NCI-H2227 (cell line): ENCODE measurements around the gene ATAD3B.
"Not testable (repeated sequence)": the region's sequence is repeated elsewhere in the genome, so short reads cannot be mapped to it uniquely, and the experiment has no call there.

Experiments used
- DNase-seq: peaks from one replicate; lab custom pipeline; 2025; ENCODE audit not compliant: unreplicated experiment; lab: John Stamatoyannopoulos, UW

Gene ATAD3B

DNA sequence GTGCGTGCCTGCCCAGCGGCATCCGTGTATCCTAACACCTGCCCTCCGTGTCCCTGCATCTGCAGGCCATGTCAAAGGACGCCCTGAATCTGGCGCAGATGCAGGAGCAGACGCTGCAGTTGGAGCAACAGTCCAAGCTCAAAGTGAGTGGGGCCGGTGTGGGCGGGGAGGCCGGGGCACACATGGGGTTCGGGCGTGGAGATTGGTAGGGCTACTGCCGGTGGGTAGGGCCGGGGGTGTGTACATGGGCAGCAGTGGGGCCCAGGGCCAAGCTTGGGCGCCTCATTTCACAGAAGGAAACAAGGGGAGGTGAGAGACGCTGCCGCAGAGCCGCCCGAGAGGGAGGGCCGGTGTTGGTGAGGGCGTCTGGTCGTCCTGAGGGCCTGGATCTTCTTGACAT, 20.9 kb upstream of the ATAD3B start:
- not testable (repeated sequence) for DNase-seq

DNA sequence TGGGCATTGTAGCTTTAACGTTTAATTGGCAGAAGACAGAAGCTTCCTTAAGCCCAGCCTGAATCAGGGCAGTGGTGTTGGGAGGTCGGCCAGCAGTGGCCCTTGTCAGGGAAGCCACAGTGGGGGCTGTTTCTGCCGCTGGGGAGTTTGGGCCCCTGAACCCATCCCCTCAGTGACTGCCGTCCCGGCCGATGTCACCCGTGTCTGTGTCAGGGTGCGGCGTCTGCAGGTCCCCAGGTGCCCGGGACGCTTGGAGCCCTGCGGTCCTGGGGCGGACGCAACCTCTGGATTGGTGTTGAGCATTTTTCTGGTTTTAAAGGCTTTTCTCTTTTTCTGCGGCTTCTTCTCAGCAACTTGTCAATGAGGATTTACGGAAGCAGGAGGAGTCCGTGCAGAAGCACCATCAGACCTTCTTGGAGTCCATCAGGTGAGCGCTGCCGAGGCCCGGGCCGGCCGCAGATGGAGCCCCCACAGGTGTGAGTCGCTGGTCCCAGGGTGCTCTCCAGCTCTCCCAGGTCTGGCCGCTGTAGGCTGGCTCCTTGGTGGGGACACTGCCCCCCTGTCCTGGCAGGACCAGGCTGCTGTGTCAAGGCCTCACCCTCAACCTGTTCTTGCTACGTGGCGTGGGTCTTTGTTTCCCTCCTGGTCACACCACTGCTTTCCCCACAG, 19.7 kb upstream of the ATAD3B start:
- no peak for DNase-seq

DNA sequence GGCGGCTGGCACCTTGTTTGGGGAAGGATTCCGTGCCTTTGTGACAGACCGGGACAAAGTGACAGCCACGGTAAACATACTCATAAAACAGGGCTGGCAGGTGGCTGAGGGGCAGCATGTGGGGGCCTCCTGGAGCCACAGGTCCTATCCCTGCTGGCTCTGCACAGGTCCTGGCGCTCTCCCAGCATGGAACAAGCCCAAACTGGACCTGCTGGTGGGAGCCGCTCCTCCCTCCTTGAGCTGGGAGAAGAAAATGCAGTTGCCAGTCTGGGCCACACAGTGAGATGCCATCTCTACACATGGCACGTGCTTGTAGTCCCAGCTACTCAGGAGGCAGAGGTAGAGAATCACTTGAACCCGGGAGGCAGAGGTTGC, 19.2 kb upstream of the ATAD3B start:
- DNase-seq: not testable (repeated sequence)

DNA sequence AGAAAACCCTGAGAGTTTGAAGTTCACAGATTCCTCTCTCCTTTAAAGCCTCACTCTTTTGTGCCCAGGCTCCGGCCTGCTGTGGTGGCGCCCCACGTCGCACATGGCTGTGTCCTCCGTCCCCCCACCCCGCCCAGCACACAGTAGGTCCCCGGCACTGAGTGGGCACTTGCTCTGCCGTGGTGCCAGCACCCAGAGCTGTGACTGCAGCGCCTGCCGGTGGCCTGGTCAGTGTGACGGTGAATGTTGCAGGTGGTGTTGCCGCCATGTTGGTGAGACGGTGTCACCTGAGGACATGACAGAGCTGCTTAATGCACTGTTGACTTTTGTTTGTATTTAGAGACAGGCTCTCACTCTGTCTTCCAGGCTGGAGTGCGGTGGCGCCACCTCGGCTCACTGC, 18.7 kb upstream of the ATAD3B start:
- no peak for DNase-seq

DNA sequence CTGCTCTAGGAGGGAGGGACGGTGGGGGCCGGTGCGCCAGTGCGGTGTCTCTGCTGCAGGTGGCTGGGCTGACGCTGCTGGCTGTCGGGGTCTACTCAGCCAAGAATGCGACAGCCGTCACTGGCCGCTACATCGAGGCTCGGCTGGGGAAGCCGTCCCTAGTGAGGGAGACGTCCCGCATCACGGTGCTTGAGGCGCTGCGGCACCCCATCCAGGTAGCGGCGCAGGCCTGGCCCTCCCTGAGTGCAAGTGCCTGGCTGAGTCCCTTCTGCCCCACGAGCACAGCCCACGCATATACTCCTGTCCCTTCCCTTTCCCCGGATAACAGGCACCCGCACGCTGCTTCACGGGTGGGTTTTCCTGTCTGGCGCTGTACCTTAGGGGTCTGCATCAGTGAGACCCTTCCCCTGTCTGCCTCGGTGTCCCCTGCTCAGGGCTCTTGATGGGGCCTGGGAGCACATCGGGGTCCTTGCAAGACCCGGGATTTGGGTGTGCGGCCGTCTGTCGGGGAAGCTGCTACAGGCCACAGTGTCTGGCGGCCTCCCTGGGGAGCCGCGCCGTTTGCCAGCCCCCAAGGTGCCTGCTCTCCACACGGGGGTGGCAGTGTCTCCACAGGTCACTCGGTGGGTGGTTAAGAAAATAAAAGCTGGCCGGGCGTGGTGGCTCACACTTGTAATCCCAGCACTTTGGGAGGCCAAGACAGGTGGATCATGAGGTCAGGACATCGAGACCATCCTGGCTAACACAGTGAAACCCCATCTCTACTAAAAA, 17.1 kb upstream of the ATAD3B start:
- DNase-seq: not testable (repeated sequence)

DNA sequence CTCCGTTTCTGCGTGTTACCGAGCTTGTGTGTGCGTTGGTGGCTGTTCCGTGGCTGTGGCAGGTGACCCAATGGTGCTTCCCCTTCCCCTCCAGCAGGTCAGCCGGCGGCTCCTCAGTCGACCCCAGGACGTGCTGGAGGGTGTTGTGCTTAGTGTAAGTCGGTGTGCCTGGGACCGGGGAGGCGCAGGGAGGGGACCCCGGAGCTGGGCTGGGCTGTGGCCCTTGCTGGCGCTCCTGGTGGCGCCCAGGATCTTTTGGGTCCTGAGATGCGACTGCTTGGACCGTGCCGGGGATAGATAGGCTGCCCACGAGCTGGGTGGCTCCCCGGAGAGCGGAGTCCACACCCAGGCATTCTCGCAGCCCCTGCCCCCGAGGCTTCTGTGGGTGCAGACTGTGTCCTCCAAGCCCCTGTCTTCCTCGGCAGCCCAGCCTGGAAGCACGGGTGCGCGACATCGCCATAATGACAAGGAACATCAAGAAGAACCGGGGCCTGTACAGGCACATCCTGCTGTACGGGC, 16.1 kb upstream of the ATAD3B start:
- no peak for DNase-seq

DNA sequence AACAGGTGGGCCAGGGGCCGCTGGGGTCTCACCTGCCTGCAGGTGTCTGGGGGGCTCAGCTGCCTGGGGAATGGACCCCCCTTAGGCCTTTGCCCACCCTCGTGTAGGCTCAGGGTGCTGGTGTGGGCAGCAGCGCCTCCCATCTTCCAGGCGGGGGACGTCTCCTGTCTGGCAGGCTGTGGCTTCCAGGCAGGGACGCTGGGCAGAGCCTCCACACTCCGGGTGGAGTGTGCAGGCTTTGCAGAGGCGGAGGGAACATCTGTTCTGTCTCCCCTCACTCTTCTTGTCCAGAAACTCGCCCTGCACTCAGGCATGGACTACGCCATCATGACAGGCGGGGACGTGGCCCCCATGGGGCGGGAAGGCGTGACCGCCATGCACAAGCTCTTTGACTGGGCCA, 15.6 kb upstream of the ATAD3B start:
- not testable (repeated sequence) for DNase-seq

DNA sequence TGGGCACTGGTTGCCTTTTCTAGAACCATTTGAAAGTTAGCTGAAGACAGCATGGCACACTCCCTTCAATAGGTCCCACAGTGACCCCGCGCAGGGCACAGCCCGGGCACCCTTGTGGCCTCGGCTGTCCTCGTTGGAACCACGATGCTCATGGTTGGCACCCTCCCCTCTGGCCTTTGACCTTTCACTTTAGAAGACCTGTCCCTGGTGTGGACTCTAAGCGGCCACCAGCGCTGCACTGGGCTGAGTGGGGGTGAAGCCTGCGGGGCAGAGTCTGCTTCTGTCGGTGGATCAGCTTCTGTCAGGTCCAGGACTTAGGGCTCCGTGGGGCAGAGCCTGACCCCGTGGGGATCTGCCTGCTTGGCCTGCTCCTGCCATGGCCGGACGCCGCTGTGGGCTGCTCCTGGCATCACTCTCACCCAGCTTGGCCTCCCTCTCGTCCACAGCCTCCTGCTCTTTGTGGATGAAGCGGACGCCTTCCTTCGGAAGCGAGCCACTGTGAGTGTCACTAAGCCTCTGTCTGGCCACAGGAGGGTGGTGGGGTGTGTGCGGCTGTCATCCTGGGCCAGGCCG, 14.8 kb upstream of the ATAD3B start:
- DNase-seq: not testable (repeated sequence)

DNA sequence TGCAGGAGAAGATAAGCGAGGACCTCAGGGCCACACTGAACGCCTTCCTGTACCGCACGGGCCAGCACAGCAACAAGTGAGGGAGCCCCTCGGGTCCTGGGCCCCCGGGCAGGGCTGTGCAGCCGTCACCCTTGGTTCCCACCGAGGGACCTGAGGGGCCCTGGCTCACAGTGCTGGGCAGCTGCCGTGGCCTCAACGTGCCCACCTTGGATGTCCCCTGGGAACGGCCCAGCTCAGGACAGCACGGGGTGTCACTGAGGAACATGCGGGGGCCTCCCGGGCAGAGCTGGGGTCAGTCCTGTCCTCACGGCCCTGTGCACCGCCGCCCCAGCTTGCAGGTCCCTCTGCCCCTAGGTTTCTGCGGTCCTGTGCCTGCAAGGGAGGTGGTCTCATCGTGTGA, 12.4 kb upstream of the ATAD3B start:
- DNase-seq: not testable (repeated sequence)

DNA sequence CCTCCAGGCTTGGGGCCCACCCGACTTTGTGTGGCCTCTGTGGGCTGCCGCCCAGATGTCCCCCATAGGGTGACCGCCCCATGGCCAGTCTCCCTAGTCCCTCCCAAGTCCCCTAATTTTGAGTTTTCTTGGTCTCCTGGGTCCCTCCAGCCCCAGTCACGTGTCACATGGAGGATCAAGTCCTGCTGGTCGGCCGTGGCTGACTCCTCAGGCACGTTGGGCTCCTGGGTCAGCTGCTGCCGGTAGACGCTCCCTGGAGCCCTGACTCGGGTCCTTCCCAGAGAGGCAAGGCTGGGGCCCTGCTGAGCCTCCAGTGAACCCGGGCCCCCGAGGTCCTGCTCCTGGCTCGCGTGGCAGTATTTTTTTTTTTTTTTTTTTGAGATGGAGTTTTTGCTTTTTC, 11.9 kb upstream of the ATAD3B start:
- DNase-seq: not testable (repeated sequence)

DNA sequence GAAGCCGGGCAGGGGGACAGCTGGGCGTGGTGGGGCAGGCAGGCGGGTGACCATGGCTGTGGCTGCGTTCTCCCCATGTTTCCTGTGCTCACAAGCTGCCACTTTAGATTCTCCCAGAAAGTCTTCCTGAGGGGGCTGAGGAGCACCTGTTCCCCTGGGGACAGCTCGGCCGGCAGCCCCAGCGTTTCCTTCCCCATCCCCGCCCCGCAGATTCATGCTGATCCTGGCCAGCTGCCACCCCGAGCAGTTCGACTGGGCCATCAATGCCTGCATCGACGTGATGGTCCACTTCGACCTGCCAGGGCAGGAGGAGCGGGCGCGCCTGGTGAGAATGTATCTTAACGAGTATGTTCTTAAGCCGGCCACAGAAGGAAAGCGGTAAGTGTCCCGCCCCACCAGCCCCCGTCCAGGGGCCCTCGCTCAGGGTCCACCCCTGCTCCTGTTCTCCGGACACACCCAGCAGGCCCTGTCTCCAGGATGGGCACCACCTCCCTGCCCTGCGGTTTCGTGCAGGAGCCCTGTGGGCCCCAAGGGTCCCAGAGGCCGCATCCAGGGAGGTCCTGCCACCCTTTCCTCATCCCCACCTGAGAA, 10.9 kb upstream of the ATAD3B start:
- DNase-seq: no peak

DNA sequence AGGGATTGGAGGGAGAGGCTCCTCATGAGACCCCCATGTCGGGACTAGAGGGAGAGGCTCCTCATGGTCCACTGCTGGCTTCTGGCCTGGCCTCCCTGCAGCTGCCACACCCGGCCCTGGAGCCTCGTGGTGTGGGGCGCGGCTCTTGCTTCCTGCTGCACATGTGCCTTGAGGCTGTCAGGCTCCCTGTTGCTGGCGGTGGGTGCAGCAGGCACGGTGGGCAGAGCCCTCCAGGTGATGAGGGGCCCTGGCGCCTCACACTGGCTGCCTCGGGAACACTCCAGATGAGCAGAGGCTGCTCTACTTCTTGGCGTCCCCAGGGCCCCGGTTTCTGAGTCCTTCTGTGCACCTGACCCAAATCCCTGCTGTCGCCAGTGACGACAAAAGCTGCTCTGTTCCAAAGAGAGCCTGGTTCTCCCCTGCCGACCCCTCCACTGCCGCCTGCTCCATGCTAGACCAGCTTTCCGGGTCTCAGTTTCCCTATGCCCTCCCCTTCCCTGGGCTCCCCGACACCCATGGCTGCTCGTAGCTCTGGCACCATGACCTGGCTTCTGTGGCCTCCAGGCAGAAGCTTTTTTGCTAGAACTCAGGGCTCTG, 9.7 kb upstream of the ATAD3B start:
- DNase-seq: no peak

DNA sequence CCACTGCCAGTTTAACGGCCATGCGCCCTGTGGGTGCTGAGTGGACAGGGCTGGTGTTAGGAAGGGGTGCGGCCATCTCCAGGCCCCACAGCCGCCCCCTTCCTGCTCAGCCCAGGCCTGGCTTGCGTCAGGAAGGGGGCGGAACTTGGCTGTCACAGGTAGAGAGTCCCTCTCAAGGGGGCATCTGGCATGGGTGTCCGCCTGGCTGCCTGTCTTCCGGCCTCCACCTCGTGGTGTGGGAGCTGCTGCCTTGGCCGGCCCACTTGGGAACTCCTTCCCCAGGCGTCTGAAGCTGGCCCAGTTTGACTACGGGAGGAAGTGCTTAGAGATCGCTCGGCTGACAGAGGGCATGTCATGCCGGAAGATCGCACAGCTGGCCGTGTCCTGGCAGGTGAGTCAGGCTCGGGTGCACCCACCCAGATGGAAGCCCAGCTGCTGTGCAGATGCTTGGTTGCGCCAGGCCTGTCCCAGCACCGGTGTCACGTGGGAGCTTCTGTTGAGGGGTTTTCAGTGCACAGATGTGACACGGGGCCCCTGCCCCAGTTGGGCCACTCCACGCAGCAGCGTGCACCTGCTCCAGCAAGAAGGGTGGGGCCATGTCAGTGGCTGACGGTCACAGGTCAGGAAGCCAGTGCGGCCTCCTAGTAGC, 9.1 kb upstream of the ATAD3B start:
- DNase-seq: no peak

DNA sequence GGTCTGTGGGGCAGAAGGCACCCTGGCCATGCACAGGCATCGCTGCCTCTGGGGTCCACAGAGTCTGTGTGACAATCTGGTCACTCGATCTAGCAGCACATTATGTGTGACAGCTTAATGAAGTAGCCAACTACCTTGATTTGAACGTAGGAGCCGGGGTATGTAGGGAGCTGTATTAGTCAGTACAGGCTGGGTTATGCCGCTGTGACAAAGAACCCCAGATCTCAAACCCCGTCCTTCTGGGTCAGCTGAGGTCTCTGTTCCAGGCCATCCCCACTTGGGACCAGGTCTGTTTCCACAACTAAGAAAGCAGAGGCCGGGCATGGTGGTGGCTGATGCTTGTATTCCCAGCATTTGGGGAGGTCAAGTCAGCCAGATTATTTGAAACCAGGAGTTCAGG, 8.3 kb upstream of the ATAD3B start:
- DNase-seq: no peak

DNA sequence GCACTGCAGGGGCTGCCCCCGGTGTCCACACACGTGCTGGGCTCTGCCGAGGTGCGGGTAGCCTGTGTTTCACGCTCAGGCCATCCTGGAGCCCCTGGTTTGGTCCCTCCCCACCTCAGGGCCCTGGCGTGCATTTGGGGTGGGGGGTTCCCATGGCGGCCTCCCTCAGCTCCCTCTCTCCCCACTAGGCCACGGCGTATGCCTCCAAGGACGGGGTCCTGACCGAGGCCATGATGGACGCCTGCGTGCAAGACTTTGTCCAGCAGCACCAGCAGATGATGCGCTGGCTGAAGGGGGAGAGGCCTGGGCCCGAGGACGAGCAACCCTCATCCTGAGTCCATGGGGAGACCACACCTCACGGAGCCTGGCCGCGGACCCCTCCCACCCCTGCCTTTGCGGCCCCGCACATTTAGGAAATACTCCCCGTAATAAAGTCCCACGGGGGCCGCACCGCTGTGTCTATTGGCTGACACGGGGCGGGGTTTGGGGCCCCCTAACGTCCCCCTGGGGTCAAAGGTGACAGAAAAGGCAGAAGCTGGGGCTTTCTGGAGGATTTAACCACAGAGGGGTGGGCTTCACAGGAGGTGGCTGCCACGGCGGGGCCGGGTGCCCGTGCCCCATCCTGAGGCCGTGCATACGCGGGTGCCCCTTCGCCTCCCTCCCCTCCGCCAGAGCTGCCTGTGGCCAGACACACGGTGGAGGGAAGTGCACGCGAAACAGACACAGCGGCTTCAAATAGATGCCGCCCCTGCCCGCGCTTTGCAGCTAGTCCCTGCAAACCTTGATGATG, 3.2 kb upstream of the ATAD3B start:
- DNase-seq: not testable (repeated sequence)

DNA sequence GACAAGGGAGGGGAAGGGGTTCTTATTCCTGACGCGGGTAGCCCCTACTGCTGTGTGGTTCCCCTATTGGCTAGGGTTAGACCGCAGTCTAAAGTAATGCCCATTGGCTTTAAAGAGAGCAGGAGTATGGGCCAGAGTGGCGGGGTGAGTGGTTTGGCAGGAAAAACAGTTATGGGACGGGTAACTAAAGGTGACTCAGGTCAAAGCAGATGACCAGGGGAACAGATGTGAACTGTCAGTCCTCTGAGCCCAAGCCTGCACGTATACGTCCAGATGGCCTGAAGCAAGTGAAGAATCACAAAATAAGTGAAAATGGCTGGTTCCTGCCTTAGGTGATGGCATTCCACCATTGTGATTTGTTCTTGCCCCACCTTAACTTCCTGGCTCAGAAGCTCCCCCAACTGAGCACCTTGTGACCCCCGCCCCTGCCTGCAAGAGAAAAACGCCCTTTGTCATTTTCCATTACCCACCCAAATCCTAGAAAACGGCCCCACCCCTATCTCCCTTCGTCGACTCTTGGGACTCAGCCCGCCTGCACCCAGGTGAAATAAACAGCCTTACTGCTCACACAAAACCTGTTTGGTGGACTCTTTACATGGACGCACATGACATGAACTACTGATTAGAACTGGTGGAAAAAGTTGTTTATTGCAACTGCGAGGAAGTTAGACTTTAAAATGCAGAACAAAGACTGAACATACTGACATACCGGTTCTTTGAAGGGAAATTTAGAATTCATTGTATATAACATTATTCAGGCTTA, 758 bp upstream of the ATAD3B start:
- DNase-seq: no peak

DNA sequence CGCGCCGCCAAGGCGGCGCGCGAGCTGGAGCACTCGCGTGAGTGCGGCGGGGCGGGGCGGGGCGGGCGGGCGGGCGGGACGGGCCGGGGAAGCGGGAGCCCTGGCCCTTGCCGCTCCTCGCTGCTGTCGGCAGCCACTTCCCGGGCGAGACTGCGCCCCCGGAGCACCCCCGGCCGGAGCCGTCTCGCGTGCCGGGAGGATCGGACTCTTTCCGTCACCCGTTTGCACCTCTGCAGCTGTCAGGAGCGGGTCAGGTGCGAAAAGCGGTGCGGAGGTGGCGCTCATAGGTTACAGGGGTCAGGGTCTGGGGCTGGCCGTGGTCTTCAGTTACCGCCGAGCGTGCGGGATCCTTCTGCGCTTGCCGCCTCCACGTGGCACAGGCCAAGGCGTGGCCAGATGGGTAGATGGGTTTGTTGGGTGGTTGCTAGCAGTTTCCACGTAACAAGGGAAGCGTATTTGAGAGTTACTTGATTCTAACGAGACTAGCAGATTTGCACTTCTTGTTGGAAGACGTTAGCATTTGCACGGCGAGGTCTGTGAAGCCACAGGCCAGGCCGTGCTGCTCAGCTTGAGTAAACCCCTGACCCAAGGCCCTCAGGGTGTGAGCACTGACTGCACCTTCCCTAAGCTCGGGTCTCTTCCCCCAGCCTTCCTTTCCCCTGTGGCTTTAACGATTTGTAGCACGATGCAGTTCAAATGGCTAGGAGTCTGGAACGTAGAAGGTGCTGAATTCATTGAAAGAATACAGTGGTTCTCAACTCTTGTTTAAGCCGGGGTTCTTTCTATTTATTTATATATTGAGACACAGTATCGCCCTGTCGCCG, 700 bp downstream of the ATAD3B start:
- not testable (repeated sequence) for DNase-seq

DNA sequence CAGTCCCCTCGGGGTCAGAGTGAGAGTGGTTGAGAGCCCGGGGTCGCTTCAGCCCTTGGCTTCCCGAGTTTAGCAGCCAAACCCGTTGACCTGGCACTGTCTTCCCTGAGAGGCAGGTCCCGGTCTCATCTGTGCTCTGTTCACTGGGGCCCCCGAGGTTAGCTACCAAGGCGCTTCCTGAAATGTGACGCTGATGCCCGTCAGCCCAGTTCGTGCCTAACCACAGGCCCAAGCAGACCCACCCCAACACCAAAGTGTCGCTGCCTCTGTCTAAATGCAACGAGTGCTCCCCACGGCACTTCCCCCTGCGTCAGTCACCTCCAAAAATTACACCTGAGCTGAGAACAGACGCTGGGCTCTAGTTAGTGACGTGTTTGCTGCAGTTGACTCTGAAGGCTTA, 4.4 kb downstream of the ATAD3B start:
- DNase-seq: not testable (repeated sequence)
